ENCODE results near the gene SPA17. TPM values are rescaled to one million over a fixed set of nuclear protein-coding genes. Genes with fewer than 3 reads are reported as not detected.
A peak's percentile ranks its signal among the peaks of the same experiment; 100 is the strongest.

SPA17 gene
- 10 to 100 TPM; 23.4 to 27.7 (median 25.3) TPM for polyA plus RNA-seq (ENCODE audit: insufficient read length in 3 of 3)

- peak; percentile 89 to 90 (median 90) for DNase-seq (ENCODE audit: low read depth in 3 of 3, low spot score in 2 of 3)
Measured at GRCh38 chr11:124673333-124674167, at the start of gene SPA17, which contains the start of gene SIAE. TSS of gene SPA17 (plus strand) at chr11:124673904. CDS start at chr11:124675265, 1,361 bp downstream. TSS of gene SIAE (minus strand) at chr11:124673739. CDS start at chr11:124673708, 31 bp downstream.

- DNase-seq (ENCODE audit: low read depth in 3 of 3, low spot score in 2 of 3) = no peak
Measured at GRCh38 chr11:124625504-124626168, 48.1 kb upstream of the SPA17 start.

DNA sequence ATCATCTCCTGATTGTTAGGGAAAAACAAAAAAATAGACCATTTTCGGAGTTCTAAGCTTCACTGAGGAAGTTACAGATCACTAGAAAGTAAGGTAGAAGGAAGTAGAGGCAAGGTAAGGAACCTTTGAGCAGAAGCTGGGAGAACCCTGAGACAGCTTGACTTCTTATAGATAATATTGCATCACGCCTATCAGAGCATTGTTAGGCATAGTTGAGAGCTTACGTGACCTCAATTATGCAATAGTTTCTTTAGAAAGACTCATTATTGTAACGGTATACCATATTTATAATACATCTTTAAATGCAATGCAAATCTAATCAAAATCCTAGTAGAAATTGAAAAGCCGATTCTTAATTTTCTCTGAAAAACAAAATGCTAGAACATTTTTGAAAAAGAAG, 46.2 kb upstream of the SPA17 start:
- DNase-seq (ENCODE audit: low read depth in 3 of 3, low spot score in 2 of 3) = no peak

GRCh38 chr11:124629961-124630360, 43.7 kb upstream of the SPA17 start:
- no peak for DNase-seq (ENCODE audit: low read depth in 3 of 3, low spot score in 2 of 3)

DNA sequence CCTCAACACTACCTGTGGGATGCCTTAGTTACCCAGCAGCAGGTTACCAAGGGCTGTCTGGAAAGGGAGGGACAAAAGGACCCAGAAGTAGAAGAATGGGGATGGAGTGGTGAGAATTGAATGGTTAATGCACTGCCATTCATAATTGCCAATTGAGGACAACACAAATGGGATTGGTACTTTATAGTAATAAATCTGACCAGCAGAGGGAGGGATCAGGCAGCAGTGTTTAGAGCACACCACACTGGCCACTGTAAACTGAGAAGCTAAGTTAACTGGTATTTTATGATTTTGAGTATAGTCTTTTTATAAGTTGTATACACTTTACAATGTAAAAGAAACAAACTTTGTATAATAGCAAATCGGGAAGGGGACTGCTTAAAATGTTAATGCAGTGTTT, 40.3 kb upstream of the SPA17 start:
- DNase-seq (ENCODE audit: low read depth in 3 of 3, low spot score in 2 of 3) = no peak

DNA sequence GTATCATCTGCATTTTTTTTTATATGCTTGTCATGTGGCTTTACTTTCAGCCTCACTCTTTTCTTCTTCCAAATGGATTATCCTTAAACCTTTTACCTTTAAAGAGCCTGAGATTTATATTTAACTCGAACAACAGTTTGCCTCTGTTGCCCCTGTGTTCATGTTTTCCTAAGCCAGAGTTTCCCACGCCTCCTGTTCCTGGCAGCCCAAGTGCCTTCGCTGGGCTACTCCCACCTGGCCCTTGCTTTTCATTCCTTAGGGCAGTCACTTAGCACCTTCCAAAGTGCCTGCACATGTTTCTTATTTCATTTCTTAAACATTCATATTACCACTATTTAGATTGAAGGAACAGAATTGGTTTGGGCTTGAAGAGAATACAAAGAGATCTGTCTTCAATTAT, 37.8 kb upstream of the SPA17 start:
- no peak for DNase-seq (ENCODE audit: low read depth in 3 of 3, low spot score in 2 of 3)

- DNase-seq (ENCODE audit: low read depth in 3 of 3, low spot score in 2 of 3) = no peak
Measured at GRCh38 chr11:124638500-124638899, 35.2 kb upstream of the SPA17 start.

DNA sequence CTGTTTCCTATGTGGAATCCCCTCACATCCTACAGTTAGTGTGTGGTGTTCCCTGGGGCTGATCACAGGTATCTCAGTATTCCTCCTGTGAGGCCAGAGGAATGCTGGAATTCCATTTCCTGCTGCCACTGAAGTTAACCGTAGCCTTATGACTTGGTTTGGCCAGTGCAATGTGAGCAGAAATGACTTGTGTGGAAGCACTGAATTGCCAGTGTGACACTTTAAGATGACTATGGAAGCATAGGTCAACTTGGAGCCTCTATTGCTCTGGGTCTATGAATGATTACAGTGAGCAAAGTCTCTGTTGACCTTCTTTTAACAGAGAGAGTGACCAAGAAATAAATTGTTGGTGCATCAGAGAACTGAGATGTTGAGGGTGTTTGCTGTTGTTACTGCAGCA, 34.5 kb upstream of the SPA17 start:
- no peak for DNase-seq (ENCODE audit: low read depth in 3 of 3, low spot score in 2 of 3)

- DNase-seq (ENCODE audit: low read depth in 3 of 3, low spot score in 2 of 3) = no peak
Measured at GRCh38 chr11:124640666-124641065, 33.0 kb upstream of the SPA17 start.

DNA sequence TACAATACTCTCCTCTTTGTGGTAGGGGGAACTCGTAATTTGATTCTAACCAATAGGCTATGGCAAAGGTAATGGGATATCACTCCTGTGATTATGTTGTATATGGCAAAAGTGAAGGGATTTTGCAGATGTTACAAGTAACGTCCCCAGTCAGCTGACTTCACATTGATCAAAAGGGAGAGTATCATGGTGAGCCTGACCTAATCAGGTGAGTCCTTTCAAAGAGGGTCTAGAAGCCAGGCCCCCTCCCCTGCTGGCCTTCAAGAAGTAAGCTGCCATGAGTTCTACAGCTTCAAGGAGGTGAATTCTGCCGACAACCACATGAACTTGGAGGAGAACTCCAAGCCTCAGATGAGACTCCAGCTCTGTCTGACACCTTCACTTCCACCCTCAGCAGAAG, 31.1 kb upstream of the SPA17 start:
- no peak for DNase-seq (ENCODE audit: low read depth in 3 of 3, low spot score in 2 of 3)

DNA sequence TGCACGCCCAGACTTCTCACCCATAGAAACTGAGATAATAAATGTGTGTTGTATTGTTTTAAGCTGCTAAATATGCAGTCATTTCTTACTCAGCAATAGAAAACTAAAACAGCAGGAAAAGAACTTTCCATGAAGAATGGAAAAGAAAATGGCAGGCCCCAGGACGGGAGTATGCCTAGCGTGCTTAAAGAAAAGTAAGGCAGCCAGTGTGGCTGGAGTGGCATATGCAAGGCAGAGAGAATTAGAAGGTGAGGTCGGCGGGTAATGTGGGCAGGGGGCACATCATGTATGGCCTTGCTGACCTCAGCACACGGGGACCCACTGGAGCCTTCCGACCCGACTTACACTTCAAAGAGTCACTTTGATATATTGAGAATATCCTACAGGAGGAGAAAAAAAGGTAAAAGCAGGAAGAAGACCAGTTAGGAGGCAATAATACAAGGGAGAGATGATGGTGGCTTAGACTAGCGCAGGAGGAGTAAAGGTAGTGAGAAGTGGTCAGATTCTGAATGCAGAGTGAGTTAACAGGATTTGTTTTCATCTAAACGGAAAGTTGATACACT, 30.6 kb upstream of the SPA17 start:
- DNase-seq (ENCODE audit: low read depth in 3 of 3, low spot score in 2 of 3) = no peak

DNA sequence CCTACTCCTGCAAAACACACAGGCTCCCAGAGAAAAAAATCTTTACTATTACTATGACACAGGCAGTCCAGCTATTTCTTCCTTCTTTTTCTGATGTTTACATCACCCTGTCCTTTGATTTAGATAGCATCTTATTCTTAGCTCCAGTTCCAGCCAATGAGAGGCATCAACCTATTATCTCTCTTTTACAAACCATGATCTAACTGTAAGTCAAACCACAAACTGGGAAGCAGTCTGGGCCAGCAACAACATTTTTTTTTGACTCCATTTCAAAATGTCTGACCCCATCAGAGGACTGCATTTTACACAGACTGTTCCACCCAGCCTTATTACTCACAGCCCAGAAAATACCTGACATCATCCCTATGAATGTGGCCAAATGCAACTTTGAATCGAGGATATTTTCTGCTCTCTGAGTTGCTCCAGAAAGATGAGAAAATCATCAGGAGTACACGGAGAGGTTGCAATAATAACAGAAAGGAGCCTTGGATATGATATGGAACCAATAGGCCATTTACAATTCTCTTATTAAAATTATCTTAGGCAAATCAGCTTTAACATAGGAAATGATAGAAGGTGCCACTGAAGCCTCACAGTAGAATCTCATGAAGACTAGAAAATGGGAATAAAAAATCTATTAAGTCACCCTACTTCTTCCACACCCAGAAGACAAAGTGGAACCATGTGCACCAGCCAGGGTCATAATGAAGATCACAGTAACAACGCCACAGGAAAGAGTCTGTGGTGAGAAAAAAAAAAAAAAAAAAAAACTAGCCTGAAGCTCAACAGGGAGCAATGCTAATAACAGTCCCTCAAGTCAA, 29.9 kb upstream of the SPA17 start:
- DNase-seq (ENCODE audit: low read depth in 3 of 3, low spot score in 2 of 3) = no peak

DNA sequence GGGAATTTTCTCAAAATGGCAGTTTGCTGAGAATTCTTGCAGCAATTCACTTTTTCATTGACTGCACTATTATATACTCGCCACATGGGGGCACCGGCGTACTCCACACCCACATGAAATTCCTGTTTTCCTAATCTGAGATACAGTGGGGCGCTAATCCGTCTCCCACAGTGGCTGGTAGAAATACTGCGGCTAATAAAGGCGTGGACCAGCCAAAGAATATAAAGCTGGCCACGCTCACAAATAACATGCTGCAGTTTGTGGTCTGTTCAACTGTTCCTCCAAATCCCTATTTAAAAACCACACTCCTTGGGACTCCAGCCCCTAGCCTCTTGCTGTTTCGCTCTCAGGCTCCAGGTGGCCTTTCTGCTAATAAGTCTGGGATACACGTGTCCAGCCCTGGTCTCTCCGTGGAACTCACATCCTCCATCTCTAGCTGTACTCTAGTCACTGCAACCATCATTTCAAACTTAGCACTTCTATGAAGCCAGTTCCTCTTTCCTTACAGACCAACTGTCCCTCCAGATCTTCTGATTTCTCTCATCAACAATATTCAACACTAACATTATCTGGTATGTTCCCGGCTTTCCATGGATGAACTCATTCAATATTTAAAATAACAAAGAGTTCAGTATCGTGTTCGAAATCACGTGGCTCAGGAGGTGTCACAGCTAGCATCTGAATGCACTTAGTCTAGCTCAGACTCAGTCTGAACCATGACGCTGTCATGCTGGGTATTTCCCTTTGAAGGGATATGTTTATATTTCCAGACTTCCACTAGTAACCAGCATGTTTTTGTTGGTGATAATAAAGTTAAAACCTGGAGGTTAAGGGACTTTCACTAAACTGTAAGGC, 29.1 kb upstream of the SPA17 start:
- DNase-seq (ENCODE audit: low read depth in 3 of 3, low spot score in 2 of 3) = peak; percentile 19 to 64 (median 52)

DNA sequence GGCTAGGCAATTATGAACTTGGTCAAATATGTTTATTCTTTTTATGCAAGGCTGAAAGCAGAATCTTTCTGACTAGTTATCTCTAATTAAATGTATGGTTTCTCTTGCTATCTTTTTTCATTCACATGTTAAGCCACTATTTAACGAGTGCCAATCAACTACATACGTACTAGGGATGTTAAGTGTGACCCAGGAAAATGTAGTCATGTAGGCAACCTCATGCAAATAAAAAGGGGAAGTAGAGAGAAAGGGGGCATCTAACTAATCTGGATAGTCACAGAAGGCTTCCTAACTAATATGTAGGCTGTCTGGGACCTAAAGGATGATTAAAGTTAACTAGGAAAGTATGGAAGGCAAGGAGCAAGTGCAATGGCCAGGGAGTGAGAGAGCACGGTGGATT, 27.6 kb upstream of the SPA17 start:
- no peak for DNase-seq (ENCODE audit: low read depth in 3 of 3, low spot score in 2 of 3)

GRCh38 chr11:124648610-124649009, 25.1 kb upstream of the SPA17 start:
- no peak for DNase-seq (ENCODE audit: low read depth in 3 of 3, low spot score in 2 of 3)

GRCh38 chr11:124656774-124657630, 16.7 kb upstream of the SPA17 start:
- peak in 1 of 3 donors; percentile 23 for DNase-seq (ENCODE audit: low read depth in 3 of 3, low spot score in 2 of 3)

DNA sequence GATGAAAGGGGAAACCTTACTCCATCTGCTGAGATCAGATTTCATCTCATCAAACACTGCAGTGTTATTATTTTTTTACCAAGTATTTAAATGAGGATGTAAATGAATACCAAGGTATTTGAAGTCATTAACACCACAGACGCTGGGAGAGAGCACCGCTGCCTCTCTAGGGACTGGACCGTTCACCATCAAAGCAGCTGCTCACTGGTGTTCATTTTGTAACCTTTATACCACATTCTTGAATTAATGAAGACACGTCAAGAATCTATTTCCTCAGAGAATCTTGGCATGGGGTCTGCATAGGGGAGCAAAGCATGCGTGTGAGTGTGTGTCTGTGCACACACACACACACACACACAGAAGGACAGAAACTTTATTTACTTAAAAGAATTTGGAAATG, 15.8 kb upstream of the SPA17 start:
- no peak for DNase-seq (ENCODE audit: low read depth in 3 of 3, low spot score in 2 of 3)

GRCh38 chr11:124658501-124658900, 15.2 kb upstream of the SPA17 start:
- no peak for DNase-seq (ENCODE audit: low read depth in 3 of 3, low spot score in 2 of 3)

DNA sequence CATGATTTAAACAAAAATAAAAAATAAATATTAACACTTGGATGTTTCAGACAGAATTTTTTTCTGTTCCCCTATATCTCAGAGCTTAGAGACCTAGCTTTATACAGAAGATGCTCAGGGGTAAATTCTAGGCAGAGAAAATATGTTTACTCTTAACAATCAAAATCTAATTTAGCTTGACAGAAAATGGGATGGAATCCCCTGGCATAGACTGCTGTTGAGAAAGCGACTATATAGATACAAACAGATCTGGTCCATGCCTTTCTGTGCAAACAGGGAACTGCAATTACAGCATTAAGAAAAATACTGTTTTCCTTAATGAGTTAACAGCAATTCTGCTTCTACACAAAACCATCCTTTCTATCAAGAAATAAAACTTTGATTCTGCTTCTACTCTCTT, 14.7 kb upstream of the SPA17 start:
- DNase-seq (ENCODE audit: low read depth in 3 of 3, low spot score in 2 of 3) = no peak
